HepG2 (cell line): ENCODE measurements around the gene ANKRD27. TPM values are rescaled to one million over a fixed set of nuclear protein-coding genes. Genes with fewer than 3 reads are reported as not detected.
A peak's percentile ranks its signal among the peaks of the same experiment; 100 is the strongest.

ENCODE experiments used
- ATF6 ChIP-seq: sonication (generic); formaldehyde crosslinking; conservative IDR thresholded peaks from 2 replicates; pipeline ENCODE4 v1.4.0; 2020; ENCODE audit warnings: missing genetic modification reagents
- CBX2 ChIP-seq, 2 experiments: fragments of 200-600 bp in 1 of 2; sonication (generic); formaldehyde crosslinking in 1 of 2; IDR thresholded peaks; 2 replicates each; pipeline versions ENCODE4 v1.7.0 to v1.8.1; 2018 to 2022; ENCODE audit warnings: low read depth in 2 of 2, low read length in 1 of 2, mild to moderate bottlenecking in 1 of 2, missing genetic modification reagents in 1 of 2
- FLYWCH1 ChIP-seq: sonication (generic); formaldehyde crosslinking; IDR thresholded peaks from 2 replicates; pipeline ENCODE4 v1.8.1; 2023; ENCODE audit warnings: mild to moderate bottlenecking, missing genetic modification reagents
- HHEX ChIP-seq: IDR thresholded peaks from 2 replicates; pipeline ENCODE4 v1.6.1; 2016; ENCODE audit warnings: control low read depth
- IKZF1 ChIP-seq: fragments of 450-650 bp; IDR thresholded peaks from 2 replicates; pipeline ENCODE4 v1.7.1; 2016
- KDM5A ChIP-seq: fragments of 200-600 bp; sonication (generic); IDR thresholded peaks from 2 replicates; pipeline ENCODE4 v1.7.0; 2018; ENCODE audit warnings: antibody characterized with exemption, mild to moderate bottlenecking, low read length, borderline replicate concordance
- MEF2D ChIP-seq: sonication (generic); formaldehyde crosslinking; IDR thresholded peaks from 2 replicates; pipeline ENCODE4 v1.5.1; 2020; ENCODE audit warnings: mild to moderate bottlenecking, missing genetic modification reagents
- NCOR1 ChIP-seq: fragments of 200-600 bp; sonication (generic); IDR thresholded peaks from 2 replicates; pipeline ENCODE4 v1.7.0; 2017; ENCODE audit warnings: antibody characterized with exemption, low read length, borderline replicate concordance
- NFE2L1 ChIP-seq: sonication (generic); formaldehyde crosslinking; IDR thresholded peaks from 2 replicates; pipeline ENCODE4 v1.4.0; 2020; ENCODE audit warnings: missing genetic modification reagents, mild to moderate bottlenecking, borderline replicate concordance
- ZBTB10 ChIP-seq: sonication (generic); formaldehyde crosslinking; IDR thresholded peaks from 2 replicates; pipeline ENCODE4 v1.4.0; 2020; ENCODE audit warnings: missing genetic modification reagents, borderline replicate concordance
- ZNF33A ChIP-seq: sonication (generic); formaldehyde crosslinking; IDR thresholded peaks from 2 replicates; pipeline ENCODE4 v1.5.1; 2020; ENCODE audit warnings: missing genetic modification reagents, mild to moderate bottlenecking, moderate library complexity, borderline replicate concordance
- ZNF704 ChIP-seq: sonication (generic); formaldehyde crosslinking; IDR thresholded peaks from 2 replicates; pipeline ENCODE4 v1.8.1; 2023; ENCODE audit warnings: mild to moderate bottlenecking, inconsistent platforms, moderate library complexity, missing genetic modification reagents, borderline replicate concordance
- ZNF850 ChIP-seq: sonication (generic); formaldehyde crosslinking; conservative IDR thresholded peaks from 2 replicates; pipeline ENCODE4 v1.9.0; 2021; ENCODE audit warnings: mild to moderate bottlenecking, missing genetic modification reagents
- polyA plus RNA-seq, 8 experiments: library from polyadenylated mRNA; depleted of rRNA in 3 of 8; stranded (reverse) in 7 of 8; unstranded in 1 of 8; fragments of >200 nt; fragmentation: Illumina TruSeq in 4 of 8; extraction: Trizol in 4 of 8; gene quantifications; 2 replicates each; pipeline versions ENCODE4 v1.2.1 to v1.2.3, GENCODE V29; 2011 to 2016; ENCODE audit warnings: low read depth in 4 of 8, missing spikeins in 1 of 8, mixed read lengths in 1 of 8; ENCODE audit not compliant: insufficient read depth in 1 of 8
- total RNA-seq, 5 experiments: library from RNA; depleted of rRNA; stranded (reverse); fragments of >200 nt; fragmentation: Illumina TruSeq; extraction: Trizol; gene quantifications; 2 replicates each; pipeline ENCODE4 v1.2.3, GENCODE V29; 2016; ENCODE audit warnings: low read depth in 1 of 5
- TF ChIP-seq, protein P1 (sequence below): sonication (generic); formaldehyde crosslinking; IDR thresholded peaks from 2 replicates; pipeline ENCODE4 v1.5.0; 2020; ENCODE audit warnings: missing genetic modification reagents, mild to moderate bottlenecking, borderline replicate concordance
- TF ChIP-seq, protein P2 (sequence below): sonication (generic); formaldehyde crosslinking; IDR thresholded peaks from 2 replicates; pipeline ENCODE4 v1.4.0; 2020; ENCODE audit warnings: mild to moderate bottlenecking, missing genetic modification reagents
- TF ChIP-seq, protein P3 (sequence below): sonication (generic); formaldehyde crosslinking; IDR thresholded peaks from 2 replicates; pipeline ENCODE4 v1.9.0; 2021; ENCODE audit warnings: missing genetic modification reagents, borderline replicate concordance

The ANKRD27 gene
- total and polyA plus RNA-seq, 2 of the 13 experiments (the other 11 are each of a cell fraction or from before 2014, with no cell fraction given): 22.2 to 23.7 TPM

- no peak for TF ChIP-seq ATF6
- TF ChIP-seq, protein P1, sequence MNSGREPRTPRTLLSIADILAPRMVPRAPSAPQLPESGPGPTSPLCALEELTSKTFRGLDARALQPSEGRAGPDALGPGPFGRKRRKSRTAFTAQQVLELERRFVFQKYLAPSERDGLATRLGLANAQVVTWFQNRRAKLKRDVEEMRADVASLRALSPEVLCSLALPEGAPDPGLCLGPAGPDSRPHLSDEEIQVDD (CRISPR knock-in tag): no peak
- no peak for TF ChIP-seq HHEX
- TF ChIP-seq NCOR1: no peak
- no peak for TF ChIP-seq NFE2L1 (CRISPR knock-in tag)
- no peak for TF ChIP-seq ZNF33A (CRISPR knock-in tag)
- TF ChIP-seq FLYWCH1 (CRISPR knock-in tag): no peak
- no peak for TF ChIP-seq CBX2 (IDR thresholded peaks at IDR 0.05; ENCODE audit: low read depth, low read length)
- no peak for TF ChIP-seq CBX2 (CRISPR knock-in tag; IDR thresholded peaks at IDR 0.05; ENCODE audit: low read depth)
- TF ChIP-seq, protein P2, sequence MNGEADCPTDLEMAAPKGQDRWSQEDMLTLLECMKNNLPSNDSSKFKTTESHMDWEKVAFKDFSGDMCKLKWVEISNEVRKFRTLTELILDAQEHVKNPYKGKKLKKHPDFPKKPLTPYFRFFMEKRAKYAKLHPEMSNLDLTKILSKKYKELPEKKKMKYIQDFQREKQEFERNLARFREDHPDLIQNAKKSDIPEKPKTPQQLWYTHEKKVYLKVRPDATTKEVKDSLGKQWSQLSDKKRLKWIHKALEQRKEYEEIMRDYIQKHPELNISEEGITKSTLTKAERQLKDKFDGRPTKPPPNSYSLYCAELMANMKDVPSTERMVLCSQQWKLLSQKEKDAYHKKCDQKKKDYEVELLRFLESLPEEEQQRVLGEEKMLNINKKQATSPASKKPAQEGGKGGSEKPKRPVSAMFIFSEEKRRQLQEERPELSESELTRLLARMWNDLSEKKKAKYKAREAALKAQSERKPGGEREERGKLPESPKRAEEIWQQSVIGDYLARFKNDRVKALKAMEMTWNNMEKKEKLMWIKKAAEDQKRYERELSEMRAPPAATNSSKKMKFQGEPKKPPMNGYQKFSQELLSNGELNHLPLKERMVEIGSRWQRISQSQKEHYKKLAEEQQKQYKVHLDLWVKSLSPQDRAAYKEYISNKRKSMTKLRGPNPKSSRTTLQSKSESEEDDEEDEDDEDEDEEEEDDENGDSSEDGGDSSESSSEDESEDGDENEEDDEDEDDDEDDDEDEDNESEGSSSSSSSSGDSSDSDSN: peak; percentile 78; the same call in 1 of the 2 replicates
- TF ChIP-seq MEF2D: no peak
- no peak for TF ChIP-seq ZNF850
- no peak for TF ChIP-seq ZBTB10
- no peak; the same call in 1 of the 2 replicates for TF ChIP-seq KDM5A
- no peak for TF ChIP-seq ZNF704
- no peak for TF ChIP-seq IKZF1
- TF ChIP-seq, protein P3, sequence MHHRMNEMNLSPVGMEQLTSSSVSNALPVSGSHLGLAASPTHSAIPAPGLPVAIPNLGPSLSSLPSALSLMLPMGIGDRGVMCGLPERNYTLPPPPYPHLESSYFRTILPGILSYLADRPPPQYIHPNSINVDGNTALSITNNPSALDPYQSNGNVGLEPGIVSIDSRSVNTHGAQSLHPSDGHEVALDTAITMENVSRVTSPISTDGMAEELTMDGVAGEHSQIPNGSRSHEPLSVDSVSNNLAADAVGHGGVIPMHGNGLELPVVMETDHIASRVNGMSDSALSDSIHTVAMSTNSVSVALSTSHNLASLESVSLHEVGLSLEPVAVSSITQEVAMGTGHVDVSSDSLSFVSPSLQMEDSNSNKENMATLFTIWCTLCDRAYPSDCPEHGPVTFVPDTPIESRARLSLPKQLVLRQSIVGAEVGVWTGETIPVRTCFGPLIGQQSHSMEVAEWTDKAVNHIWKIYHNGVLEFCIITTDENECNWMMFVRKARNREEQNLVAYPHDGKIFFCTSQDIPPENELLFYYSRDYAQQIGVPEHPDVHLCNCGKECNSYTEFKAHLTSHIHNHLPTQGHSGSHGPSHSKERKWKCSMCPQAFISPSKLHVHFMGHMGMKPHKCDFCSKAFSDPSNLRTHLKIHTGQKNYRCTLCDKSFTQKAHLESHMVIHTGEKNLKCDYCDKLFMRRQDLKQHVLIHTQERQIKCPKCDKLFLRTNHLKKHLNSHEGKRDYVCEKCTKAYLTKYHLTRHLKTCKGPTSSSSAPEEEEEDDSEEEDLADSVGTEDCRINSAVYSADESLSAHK (CRISPR knock-in tag): no peak
Measured at GRCh38 chr19:32580901-32581704, 93.9 kb downstream of the ANKRD27 start, which contains the start of gene PDCD5 (continued).
